GM12801 (cell line): ENCODE data around the gene ASCL1.

Experiments used
- CTCF ChIP-seq: IDR thresholded peaks from one replicate; pipeline ENCODE4 v1.5.1; 2011; ENCODE audit warnings: control low read depth; ENCODE audit not compliant: insufficient read length; ENCODE audit errors: extremely low read depth

The ASCL1 gene

GRCh38 chr12:102960766-102961465 lies 3.4 kb downstream of the ASCL1 start:
- TF ChIP-seq CTCF: no peak

- no peak for TF ChIP-seq CTCF
Measured at GRCh38 chr12:102961466-102961855, 4.0 kb downstream of the ASCL1 start.

GRCh38 chr12:102962532-102962931 lies 5.1 kb downstream of the ASCL1 start:
- TF ChIP-seq CTCF: no peak

DNA sequence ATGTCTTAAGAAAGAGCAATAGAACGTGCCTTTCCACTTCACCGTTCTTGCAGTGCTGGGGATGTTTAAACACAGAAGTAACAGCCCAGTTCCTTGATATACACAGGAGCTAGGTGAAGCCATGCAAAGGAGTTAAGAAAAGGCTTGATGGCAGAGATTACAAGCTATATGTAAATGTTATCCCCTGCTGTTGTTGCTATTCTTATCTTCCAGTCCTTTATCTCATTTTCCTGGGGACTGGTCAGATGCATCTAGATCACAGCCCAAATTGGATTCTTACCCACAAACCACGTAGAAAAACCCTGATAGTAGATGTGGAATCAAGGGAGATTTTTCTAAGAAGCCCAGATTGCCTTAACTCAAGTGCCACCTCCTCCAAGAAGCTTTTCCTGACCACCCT lies 5.5 kb downstream of the ASCL1 start:
- no peak for TF ChIP-seq CTCF

- no peak for TF ChIP-seq CTCF
Measured at GRCh38 chr12:102963796-102964195, 6.3 kb downstream of the ASCL1 start.

- TF ChIP-seq CTCF: no peak
Measured at GRCh38 chr12:102964872-102965271, 7.4 kb downstream of the ASCL1 start.

- TF ChIP-seq CTCF: no peak
Measured at GRCh38 chr12:102965281-102966155, 8.0 kb downstream of the ASCL1 start.
